Activated CD4-positive, CD25-positive, alpha-beta regulatory T cell treated with anti-CD3 and anti-CD28 coated beads, Interleukin-2, amount 50 U/mL, for 72 hours (primary cell): Measurements from ENCODE around the gene ENPP5.
"Not testable (repeated sequence)": the region's sequence is repeated elsewhere in the genome, so short reads cannot be mapped to it uniquely, and the experiment has no call there.

Experiments used
- DNase-seq: peaks from one replicate; pipeline ENCODE4 v3.0.0; 2021

Gene ENPP5

GRCh38 chr6:46172176-46172575, 1.4 kb upstream of the ENPP5 start:
- no peak for DNase-seq

- DNase-seq, result no peak
Observed at GRCh38 chr6:46160102-46160501, 10.7 kb downstream of the ENPP5 start.

GRCh38 chr6:46159229-46159628, 11.6 kb downstream of the ENPP5 start:
- no peak for DNase-seq

GRCh38 chr6:46156701-46157100, 14.1 kb downstream of the ENPP5 start:
- no peak for DNase-seq

- not testable (repeated sequence) for DNase-seq
Observed at GRCh38 chr6:46149066-46149465, 21.7 kb downstream of the ENPP5 start.

- no peak for DNase-seq
Observed at GRCh38 chr6:46144270-46144669, 26.5 kb downstream of the ENPP5 start.

GRCh38 chr6:46138281-46138680, 32.5 kb downstream of the ENPP5 start:
- no peak for DNase-seq

GRCh38 chr6:46137387-46137786, 33.4 kb downstream of the ENPP5 start:
- no peak for DNase-seq

GRCh38 chr6:46136831-46137230, 33.9 kb downstream of the ENPP5 start:
- DNase-seq, result no peak

- DNase-seq, result no peak
Observed at GRCh38 chr6:46135176-46135575, 35.6 kb downstream of the ENPP5 start.

- DNase-seq, result no peak
Observed at GRCh38 chr6:46134216-46134615, 36.6 kb downstream of the ENPP5 start.

GRCh38 chr6:46131291-46131690, 39.5 kb downstream of the ENPP5 start:
- not testable (repeated sequence) for DNase-seq

GRCh38 chr6:46130666-46131065, 40.1 kb downstream of the ENPP5 start:
- no peak for DNase-seq

- DNase-seq, result peak; percentile 82
Observed at GRCh38 chr6:46129629-46130511, 40.9 kb downstream of the ENPP5 start, which contains the start of gene ENPP4. ENPP4 (plus strand) TSS chr6:46129989; CDS start chr6:46139584, 9,595 bp downstream.

- no peak for DNase-seq
Observed at GRCh38 chr6:46129291-46129628, 41.5 kb downstream of the ENPP5 start.

- DNase-seq, result no peak
Observed at GRCh38 chr6:46128476-46128875, 42.3 kb downstream of the ENPP5 start.

- DNase-seq, result not testable (repeated sequence)
Observed at GRCh38 chr6:46119679-46120078, 51.1 kb downstream of the ENPP5 start.

GRCh38 chr6:46118836-46119235, 51.9 kb downstream of the ENPP5 start:
- no peak for DNase-seq

- DNase-seq, result no peak
Observed at GRCh38 chr6:46118157-46118556, 52.6 kb downstream of the ENPP5 start.

GRCh38 chr6:46116289-46116688, 54.5 kb downstream of the ENPP5 start:
- DNase-seq, result no peak

- no peak for DNase-seq
Observed at GRCh38 chr6:46115634-46116033, 55.1 kb downstream of the ENPP5 start.

- no peak for DNase-seq
Observed at GRCh38 chr6:46113370-46113769, 57.4 kb downstream of the ENPP5 start.
